T47D (cell line): ENCODE results near the gene ASF1B.

Experiments
- DNase-seq, 2 experiments: peaks; one replicate each; pipeline versions ENCODE4 v3.0.0 to v3.0.0-alpha.2; 2011 to 2012; ENCODE audit warnings: low read depth in 1 of 2, low spot score in 1 of 2
- JUND ChIP-seq: IDR thresholded peaks from 2 replicates; pipeline ENCODE4 v1.6.1; 2012; ENCODE audit warnings: low read depth
- in situ Hi-C: cut with HindIII; loops from 2 replicates; pipeline ENCODE4 v1.10.0; 2016; ENCODE audit warnings: low sequenced_read_pairs, low pct_unique_long_range_greater_than_20kb

The ASF1B gene

GRCh38 chr19:14073925-14074838 is 62.2 kb downstream of the ASF1B start:
- in situ Hi-C loops = no loop called here
- DNase-seq = no peak
- TF ChIP-seq JUND = no peak

- DNase-seq = peak; percentile 72 to 76
- in situ Hi-C loops = no loop called here
Observed at GRCh38 chr19:14073261-14073924, 63.0 kb downstream of the ASF1B start.

GRCh38 chr19:14072535-14073260 is 63.7 kb downstream of the ASF1B start, which contains the start of gene MISP3:
MISP3 (plus strand) TSS chr19:14072786; CDS start chr19:14073310, 524 bp downstream.
- no peak for TF ChIP-seq JUND
- in situ Hi-C loops = no loop called here
- DNase-seq = peak in 1 of 2 experiments; percentile 30

More at GRCh38 chr19:14073261-14073924, 63.0 kb downstream of the ASF1B start:
- no peak for TF ChIP-seq JUND

GRCh38 chr19:14070268-14071050 is 65.9 kb downstream of the ASF1B start:
- no peak for DNase-seq
- in situ Hi-C loops = no loop called here
- no peak for TF ChIP-seq JUND
